ENCODE data around the gene NUP107.

NUP107 gene

DNA sequence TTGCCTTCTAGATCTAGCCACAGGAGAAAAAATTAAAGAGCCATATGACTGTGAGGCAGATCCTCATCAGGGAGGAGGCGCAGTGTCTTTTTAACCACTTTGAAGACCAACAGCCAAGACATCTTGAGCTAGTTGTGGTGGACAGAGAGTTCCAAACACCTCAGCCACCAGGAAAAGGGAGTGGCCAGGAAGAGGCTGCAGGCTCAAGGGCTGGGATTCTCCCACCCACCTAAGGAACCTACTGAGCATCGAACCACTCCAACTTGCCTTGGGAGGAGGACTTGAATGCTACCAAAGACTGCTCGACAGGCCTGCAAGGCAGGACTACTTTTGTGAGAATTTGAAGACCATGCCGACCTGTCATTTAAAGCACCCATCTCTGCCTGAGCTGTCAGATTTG is 106.7 kb downstream of the NUP107 start:
- H3K4me3 ChIP-seq (replicated peaks; ENCODE audit: low read depth, low read length): no peak overlapping the region
- DNase-seq (ENCODE audit: extremely low read depth, low read depth): no peak
- TF ChIP-seq, protein P1, sequence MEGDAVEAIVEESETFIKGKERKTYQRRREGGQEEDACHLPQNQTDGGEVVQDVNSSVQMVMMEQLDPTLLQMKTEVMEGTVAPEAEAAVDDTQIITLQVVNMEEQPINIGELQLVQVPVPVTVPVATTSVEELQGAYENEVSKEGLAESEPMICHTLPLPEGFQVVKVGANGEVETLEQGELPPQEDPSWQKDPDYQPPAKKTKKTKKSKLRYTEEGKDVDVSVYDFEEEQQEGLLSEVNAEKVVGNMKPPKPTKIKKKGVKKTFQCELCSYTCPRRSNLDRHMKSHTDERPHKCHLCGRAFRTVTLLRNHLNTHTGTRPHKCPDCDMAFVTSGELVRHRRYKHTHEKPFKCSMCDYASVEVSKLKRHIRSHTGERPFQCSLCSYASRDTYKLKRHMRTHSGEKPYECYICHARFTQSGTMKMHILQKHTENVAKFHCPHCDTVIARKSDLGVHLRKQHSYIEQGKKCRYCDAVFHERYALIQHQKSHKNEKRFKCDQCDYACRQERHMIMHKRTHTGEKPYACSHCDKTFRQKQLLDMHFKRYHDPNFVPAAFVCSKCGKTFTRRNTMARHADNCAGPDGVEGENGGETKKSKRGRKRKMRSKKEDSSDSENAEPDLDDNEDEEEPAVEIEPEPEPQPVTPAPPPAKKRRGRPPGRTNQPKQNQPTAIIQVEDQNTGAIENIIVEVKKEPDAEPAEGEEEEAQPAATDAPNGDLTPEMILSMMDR (IDR thresholded peaks at IDR 0.05; ENCODE audit: low read depth, low read length, missing control alignments): no peak

DNA sequence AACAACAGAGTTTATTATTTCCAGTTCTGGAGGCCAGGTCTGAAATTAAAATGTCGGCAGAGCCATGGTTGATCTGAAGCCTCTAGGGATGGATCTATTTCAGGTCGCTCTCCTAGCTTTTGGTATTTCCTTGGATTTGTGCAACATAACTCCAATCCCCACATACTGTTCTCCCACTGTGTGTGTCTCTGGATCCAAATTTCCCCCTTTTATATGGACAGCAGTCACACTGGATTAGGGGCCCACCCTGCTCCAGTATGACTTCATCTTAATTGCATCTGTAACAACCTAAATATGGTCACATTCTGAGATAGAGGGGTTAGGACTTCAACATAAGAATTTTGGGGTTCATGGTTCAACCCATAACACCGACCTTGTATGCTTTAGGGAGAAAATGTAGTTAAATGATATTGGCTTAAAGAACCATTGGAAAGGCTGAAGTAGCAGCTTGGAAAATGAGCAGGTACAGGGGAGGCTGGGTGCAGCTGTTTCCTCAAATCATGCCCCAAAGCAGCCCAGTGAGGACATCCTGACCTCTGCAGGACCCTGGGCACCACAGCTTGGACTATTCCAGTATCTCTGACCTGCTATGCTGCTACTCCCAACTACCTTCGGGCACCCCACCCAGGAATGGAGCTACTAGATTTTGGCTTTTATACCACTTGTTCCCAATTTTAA is 107.3 kb downstream of the NUP107 start:
- no peak overlapping the region for H3K4me3 ChIP-seq (replicated peaks; ENCODE audit: low read depth, low read length)
- TF ChIP-seq, protein P1 (IDR thresholded peaks at IDR 0.05; ENCODE audit: low read depth, low read length, missing control alignments): no peak
- no peak for DNase-seq (ENCODE audit: extremely low read depth, low read depth)

DNA sequence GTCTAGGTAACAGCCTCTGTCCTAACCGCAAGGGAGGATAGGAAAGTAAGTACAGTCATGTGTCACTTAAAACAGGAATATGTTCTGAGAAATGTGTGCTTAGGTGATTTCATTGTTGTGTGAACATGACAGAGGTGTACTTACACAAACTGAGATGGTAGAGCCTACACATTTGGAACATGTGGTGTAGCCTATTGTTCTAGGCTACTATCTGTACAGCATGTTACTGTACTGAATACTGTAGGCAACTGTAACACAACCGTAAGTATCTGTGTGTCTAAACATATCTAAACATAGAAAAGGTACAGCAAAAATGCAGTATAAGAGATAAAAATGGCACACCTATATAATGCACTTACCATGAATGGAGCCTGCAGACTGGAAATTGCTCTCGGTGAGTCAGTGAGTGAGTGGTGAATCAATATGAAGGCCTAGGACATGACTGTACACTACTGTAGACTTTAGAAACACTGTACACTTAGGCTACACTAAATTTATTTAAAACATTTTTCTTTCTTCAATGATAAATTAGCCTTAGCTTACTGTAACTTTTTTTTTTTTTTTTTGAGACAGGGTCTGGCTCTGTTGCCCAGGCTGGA is 108.0 kb downstream of the NUP107 start:
- TF ChIP-seq, protein P1 (IDR thresholded peaks at IDR 0.05; ENCODE audit: low read depth, low read length, missing control alignments): no peak
- no peak overlapping the region for H3K4me3 ChIP-seq (replicated peaks; ENCODE audit: low read depth, low read length)
- no peak for DNase-seq (ENCODE audit: extremely low read depth, low read depth)

Data from HFF-Myc (cell line).